HG03354 (cell line): ENCODE results near the gene SRA1.

Source experiments
- ATAC-seq: cut with Tn5 transposase; IDR thresholded peaks from one replicate; pipeline ENCODE4 v1.9.1; 2021; ENCODE audit warnings: mild to moderate bottlenecking; ENCODE audit not compliant: unreplicated experiment, poor library complexity, severe bottlenecking

The SRA1 gene

GRCh38 chr5:140573683-140574082, 16.4 kb upstream of the SRA1 start:
- no peak for ATAC-seq

DNA sequence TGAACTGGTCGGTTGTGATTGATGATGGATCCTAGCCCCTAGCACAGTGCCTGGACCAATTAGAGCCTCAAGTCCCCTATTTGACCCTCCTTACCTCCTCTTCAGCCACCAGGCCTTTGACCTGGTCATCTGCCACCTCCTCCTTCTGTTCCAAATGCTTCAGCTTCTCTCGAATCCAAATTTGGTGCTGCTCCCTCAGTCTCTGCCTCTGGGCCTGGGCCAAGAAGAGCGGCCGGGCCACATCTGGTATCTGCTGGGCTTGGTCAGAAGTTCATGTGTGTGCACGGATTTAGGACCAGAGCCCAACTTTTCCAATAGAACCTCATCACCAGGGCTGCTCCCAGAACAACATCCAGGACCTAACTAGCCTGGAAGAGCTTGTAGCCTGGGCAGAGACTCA, 13.8 kb upstream of the SRA1 start:
- ATAC-seq = no peak

- no peak for ATAC-seq
These were observed 13.2 kb upstream of the SRA1 start for GRCh38 chr5:140570488-140570887.

DNA sequence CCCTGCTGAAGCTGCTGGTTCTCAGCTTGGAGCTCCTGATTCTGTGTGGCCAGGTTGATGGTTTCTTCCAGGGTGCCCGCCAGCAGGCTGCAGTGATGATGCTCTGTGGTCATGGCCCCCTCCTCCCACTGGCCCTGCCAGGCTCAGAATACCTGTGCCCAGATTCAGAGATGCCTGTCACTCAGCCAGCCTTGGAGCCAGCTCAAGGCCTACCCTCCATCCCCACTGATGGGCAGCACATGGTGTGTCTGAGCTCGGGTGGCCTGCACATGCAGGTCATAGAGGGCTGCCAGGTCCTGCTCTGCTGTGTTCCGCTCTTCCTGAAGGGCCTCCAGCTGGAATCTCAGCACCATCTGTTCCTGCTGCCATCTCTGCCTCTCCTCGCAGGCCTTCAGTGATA, 12.8 kb upstream of the SRA1 start:
- no peak for ATAC-seq

GRCh38 chr5:140569197-140569596, 11.9 kb upstream of the SRA1 start:
- ATAC-seq = peak; percentile 27

DNA sequence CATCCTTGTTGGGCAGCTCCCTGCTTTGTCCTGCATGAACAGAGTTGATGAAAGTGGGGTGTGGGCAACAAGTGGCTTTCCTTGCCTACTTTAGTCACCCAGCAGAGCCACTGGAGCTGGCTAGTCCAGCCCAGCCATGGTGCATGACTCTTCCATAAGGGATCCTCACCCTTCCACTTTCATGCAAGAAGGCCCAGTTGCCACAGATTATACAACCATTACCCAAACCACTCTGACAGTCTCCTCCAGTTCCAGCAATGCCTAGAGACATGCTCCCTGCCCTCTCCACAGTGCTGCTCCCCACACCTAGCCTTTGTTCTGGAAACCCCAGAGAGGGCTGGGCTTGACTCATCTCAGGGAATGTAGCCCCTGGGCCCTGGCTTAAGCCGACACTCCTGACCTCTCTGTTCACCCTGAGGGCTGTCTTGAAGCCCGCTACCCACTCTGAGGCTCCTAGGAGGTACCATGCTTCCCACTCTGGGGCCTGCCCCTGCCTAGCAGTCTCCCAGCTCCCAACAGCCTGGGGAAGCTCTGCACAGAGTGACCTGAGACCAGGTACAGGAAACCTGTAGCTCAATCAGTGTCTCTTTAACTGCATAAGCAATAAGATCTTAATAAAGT, 11.3 kb upstream of the SRA1 start:
- ATAC-seq = no peak

- ATAC-seq = no peak
These were observed 10.6 kb upstream of the SRA1 start for GRCh38 chr5:140567871-140568270.

GRCh38 chr5:140567136-140567818, 10.0 kb upstream of the SRA1 start:
- no peak for ATAC-seq

- no peak for ATAC-seq
These were observed 9.4 kb upstream of the SRA1 start for GRCh38 chr5:140566665-140567064.

DNA sequence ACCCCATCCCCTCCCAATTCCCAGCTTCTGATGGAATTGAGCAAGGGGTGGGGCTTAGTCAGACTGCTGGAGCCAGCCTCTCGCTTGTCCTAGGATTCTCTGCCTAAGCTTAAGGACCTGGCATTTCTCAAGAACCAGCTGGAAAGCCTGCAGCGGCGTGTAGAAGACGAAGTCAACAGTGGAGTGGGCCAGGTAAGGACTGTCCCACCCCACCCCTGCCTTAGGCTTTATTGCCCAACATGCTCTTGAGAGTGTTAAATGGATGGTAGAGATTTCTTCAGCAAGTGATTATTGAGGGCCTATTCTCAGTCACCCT, 8.5 kb upstream of the SRA1 start:
- no peak for ATAC-seq

DNA sequence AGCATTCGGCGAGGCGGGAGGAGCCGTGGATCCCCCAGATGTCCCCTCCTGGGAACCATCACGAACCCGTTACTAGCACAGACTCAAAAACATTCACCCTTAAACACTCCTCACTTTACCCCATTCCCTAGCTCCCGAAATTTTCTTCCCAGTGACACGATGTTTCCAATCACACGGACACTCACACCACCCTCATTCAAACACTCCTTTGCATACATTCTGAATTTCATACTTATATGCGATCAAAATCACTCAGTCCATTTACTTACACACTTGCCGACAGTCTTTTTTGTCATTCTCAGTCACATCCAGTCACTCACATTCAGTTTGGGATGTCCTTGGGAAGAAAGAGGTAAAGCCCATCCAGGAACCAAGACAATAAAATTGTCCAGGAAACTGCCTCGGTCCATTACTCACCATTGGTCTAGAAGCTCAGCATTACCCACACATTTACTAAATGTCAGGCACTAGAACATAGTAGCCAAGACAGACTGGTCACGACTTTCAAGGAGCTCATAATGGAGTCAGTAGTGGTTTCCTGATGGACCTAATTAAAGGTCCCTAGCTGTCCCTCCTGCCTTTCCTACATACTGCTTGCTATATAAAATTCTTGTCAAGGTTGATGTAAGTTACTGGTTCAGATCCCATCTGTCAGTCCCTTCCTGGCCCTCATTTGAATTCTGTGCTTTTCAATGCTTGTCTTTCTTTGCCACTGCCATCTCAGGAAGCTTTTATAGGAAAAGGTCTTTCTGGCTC, 7.9 kb upstream of the SRA1 start:
- peak; percentile 9 for ATAC-seq

DNA sequence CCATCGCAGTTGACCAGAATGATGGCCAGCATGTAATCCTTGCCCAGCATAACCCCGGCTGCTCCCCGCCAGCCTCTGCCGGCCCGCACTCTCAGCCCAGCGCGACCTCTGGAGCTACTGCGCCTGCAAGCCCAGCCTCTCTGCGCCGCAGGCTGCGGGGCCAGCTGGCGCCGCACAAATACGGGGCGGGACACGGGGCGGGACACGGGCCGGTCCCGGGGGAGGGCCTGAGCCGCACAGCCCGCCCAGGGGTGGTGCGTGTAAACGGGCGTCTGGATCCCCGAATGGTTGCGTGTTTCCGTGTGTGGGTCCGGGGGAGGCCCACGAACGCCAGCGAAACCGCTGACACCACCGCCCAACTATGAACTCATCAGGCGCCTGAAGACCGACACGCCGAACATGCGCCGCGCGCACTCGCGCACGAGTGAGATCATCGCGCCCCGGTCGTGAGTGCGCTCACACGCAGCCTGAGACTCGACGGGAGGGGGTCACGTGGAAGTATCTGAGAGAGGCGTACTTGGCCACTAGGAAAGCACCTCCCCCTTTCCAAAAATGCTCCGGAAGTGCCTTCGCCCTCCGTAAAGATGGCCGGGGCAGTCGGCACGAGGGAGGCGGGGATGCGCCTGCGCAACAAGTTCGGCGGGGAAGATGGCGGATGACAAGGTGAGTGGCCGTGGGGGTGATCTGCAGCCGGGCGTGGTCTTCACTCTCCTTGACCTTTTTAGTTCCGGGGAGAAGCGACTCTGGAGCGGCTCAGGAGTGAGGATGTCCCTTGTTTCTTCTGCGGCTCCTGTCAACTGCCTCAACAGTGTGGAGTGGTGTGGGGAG, 7.1 kb upstream of the SRA1 start, which contains the start of the genes APBB3 and SLC35A4:
APBB3 (minus strand) TSS at position 403 of the 828 bp plus-strand sequence; CDS start at position 50, 353 bp downstream.
SLC35A4 (plus strand) TSS at position 633 of the 828 bp plus-strand sequence. CDS start 2,342 bp downstream, outside the sequence.
- ATAC-seq = peak; percentile 93

DNA sequence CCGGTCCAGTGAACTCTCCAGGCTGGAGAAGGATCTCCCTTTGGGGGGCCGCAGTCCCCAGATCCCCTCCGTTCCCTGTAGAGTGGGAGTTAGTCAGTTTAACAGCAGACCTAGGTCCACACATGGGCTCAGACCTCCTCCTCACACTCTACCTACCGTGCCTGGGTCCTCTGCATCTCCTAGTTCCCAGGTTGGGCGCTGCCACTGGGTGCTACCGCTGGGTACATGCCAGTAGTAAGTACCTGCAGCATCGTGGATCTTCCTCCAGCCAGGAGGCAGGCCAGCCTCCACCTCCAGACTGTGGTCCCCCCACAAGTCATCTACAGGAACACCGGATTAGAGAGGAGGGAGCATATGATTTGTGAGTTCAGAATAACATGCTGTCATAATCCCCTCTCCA, 6.3 kb upstream of the SRA1 start:
- no peak for ATAC-seq

DNA sequence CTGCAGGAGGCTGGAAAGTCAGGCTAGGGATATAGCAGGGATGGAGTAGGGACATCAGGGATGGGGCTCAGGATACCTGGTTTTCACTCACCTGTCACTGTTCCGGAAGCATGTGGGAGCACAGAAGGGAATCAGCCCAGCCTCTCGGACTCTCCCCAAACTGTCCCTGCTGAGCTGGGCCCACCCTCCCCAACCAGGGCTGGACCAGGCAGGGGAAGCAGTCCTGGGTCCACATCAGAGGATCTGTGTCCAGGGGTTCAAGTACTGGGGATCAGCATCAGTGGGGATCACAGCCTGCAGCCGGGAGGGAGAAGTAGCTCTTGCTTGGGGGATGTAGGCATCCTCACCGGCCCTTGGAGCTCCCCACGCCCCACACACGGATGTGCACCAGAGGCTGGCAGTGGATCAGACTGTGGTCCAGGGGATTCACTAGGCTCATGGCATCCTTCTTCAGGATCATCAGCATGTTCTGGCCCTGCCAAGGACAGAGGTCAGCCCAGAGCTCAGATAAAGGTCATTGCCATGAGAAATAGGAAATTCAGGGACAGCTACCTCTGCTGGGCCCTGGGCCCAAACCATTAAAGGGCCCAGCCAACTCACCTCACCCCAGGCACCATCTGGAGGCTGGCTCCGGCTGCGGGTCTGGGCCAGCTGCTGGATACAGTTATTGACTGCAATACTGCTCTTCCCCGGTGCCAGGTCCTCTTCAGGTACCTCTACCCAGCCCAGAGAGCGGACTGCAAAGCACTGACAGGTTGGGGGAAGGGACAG, 4.7 kb upstream of the SRA1 start:
- no peak for ATAC-seq

DNA sequence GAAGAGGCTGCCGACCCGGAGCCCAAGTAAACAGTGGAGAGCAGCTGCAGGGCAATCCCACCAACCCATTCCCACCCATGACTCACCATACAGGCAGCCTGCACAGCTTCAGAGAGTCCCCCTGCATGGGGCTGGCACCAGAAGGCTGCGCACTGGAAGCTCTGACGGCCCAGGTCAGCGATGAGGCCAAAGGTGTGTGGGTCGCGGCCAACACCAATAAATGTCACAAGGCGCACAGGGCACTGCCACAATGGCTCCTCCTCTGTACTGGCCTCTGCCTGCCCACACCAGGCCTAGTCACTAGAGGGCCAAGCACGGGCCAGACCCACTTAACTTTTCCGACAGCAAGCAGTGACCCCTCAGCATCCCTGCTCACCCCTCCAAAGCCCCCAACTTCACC, 3.0 kb upstream of the SRA1 start:
- ATAC-seq = no peak

GRCh38 chr5:140558542-140558941, 1.3 kb upstream of the SRA1 start:
- no peak for ATAC-seq

DNA sequence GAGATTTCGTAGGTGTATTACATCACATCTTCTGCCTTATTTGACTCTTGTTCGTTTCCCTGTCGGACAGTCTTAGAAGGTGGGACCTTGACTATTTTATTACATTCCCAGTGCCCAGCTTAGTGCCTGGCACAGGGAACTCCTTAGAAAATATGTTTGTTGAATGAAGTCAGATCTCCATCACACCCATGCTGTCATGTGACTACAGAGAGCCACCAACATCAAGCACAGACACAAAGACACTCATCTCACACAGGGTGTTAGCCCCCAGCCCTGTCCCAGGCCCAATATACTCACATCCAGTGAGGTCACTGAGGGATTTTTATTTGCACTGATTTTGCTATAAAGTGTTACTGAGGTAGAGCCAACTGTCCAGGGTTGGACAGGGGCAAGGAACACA, 692 bp upstream of the SRA1 start:
- ATAC-seq = no peak

- ATAC-seq = no peak
These were observed 835 bp downstream of the SRA1 start for GRCh38 chr5:140556438-140556837.

DNA sequence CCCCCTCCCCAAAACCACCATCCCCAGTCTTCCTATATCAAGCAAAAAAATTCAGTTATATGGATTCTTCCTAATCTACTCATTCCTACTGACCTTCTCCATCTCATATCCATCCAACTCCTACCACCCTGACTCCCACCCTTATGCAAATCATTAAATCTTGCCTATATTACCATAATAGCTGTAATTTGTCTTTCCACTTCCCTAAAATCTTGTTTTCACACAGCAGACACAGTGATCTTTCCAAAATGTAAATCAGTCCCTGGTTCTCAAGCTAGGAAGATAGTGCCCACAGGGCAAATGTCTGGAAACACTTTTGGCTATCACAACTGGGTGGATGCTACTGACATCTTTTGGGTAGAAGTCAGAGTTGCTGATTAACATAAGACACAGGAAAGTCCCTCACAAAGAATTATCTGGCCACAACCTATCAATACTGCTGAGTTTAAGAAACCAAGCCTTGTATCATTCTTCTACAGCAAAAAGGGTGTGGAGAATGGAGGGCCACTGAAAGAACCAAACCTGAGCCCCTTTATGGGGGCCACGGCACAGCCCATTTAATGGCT, 1.4 kb downstream of the SRA1 start:
- peak; percentile 30 for ATAC-seq
